GM21423 (cell line): Measurements from ENCODE around the gene PPM1M.

Experiments used
- ATAC-seq: cut with Tn5 transposase; IDR thresholded peaks from one replicate; pipeline ENCODE4 v1.9.1; 2021; ENCODE audit warnings: mild to moderate bottlenecking, moderate library complexity; ENCODE audit not compliant: unreplicated experiment

Gene PPM1M

GRCh38 chr3:52293491-52294319 lies 48.1 kb downstream of the PPM1M start:
- ATAC-seq, result no peak

GRCh38 chr3:52294320-52295150 lies 49.0 kb downstream of the PPM1M start:
- ATAC-seq, result no peak

- ATAC-seq, result no peak
These were observed 50.2 kb downstream of the PPM1M start for GRCh38 chr3:52295671-52296208.

- ATAC-seq, result no peak
These were observed 51.9 kb downstream of the PPM1M start for GRCh38 chr3:52297242-52298148.

- no peak for ATAC-seq
These were observed 52.9 kb downstream of the PPM1M start for GRCh38 chr3:52298149-52299098.

- ATAC-seq, result no peak
These were observed 53.8 kb downstream of the PPM1M start for GRCh38 chr3:52299247-52299878.
